K562 (cell line): ENCODE results near the gene ESRRG. TPM values are rescaled to one million over a fixed set of nuclear protein-coding genes. Genes with fewer than 3 reads are reported as not detected.

Experiments
- ARID3A ChIP-seq: IDR thresholded peaks from 2 replicates; pipeline ENCODE4 v1.6.1; 2012; ENCODE audit warnings: low read depth, low read length, improper control_type of control experiment, borderline replicate concordance
- CEBPG ChIP-seq, 3 experiments: fragments of 200-800 bp in 1 of 3; sonication (Bioruptor generic) in 1 of 3; sonication (generic) in 1 of 3; formaldehyde crosslinking in 1 of 3; IDR thresholded peaks in 2 of 3; conservative IDR thresholded peaks in 1 of 3; 2 replicates each; pipeline versions ENCODE4 v1.6.1 to v1.8.0; 2016 to 2022; ENCODE audit warnings: missing compliant biosample characterization in 2 of 3, missing genetic modification characterization in 2 of 3, mild to moderate bottlenecking in 1 of 3, missing genetic modification reagents in 1 of 3
- ETV1 ChIP-seq: fragments of 450-650 bp; conservative IDR thresholded peaks from 2 replicates; pipeline ENCODE4 v1.6.1; 2016; ENCODE audit warnings: missing genetic modification characterization, control low read depth, low read depth, missing compliant biosample characterization
- NFE2 ChIP-seq: IDR thresholded peaks from 2 replicates; pipeline ENCODE4 v1.6.1; 2014; ENCODE audit warnings: antibody characterized with exemption, low read depth
- NFIX ChIP-seq: fragments of 250-450 bp; sonication (Bioruptor Pico); IDR thresholded peaks from 2 replicates; pipeline ENCODE4 v1.4.0; 2020; ENCODE audit warnings: low read depth, mild to moderate bottlenecking, moderate library complexity
- TCF7L2 ChIP-seq: fragments of 150-350 bp; IDR thresholded peaks from 2 replicates; pipeline ENCODE4 v1.6.1; 2016; ENCODE audit warnings: low read depth, mild to moderate bottlenecking, low read length, moderate library complexity
- ZBTB43 ChIP-seq: sonication (generic); formaldehyde crosslinking; IDR thresholded peaks from 2 replicates; pipeline ENCODE4 v1.8.0; 2023; ENCODE audit warnings: mild to moderate bottlenecking, missing genetic modification reagents
- ZC3H8 ChIP-seq: fragments of 450-650 bp; IDR thresholded peaks from 2 replicates; pipeline ENCODE4 v1.6.1; 2017
- polyA plus RNA-seq, 8 experiments: library from polyadenylated mRNA; depleted of rRNA in 4 of 8; stranded (reverse) in 5 of 8; unstranded in 3 of 8; fragments of >200 nt; fragmentation: Nextera tagmentation in 2 of 8; fragmentation: Illumina TruSeq in 1 of 8; extraction: Ambion mirVana in 2 of 8; extraction: Trizol in 1 of 8; gene quantifications; 2 replicates each; pipeline versions ENCODE4 v1.2.1 to v1.2.3, GENCODE V29; 2011 to 2014; ENCODE audit warnings: inconsistent platforms in 1 of 8, missing spikeins in 1 of 8
- total RNA-seq, 7 experiments: library from RNA; depleted of rRNA in 6 of 7; stranded (reverse); fragments of >200 nt in 6 of 7; fragmentation: Illumina TruSeq in 2 of 7; extraction: Trizol in 2 of 7; gene quantifications; 2 replicates each; pipeline versions ENCODE4 v1.2.1 to v1.2.3, GENCODE V29; 2011 to 2021; ENCODE audit warnings: low replicate concordance in 1 of 7
- TF ChIP-seq, protein P1 (sequence below): fragments of 450-650 bp; formaldehyde crosslinking; IDR thresholded peaks from 2 replicates; pipeline ENCODE4 v1.4.0; 2022; ENCODE audit warnings: missing genetic modification characterization

Gene ESRRG
- total and polyA plus RNA-seq, 9 of the 15 experiments (the other 6 are each of a cell fraction or from before 2014, with no cell fraction given), result not detected

GRCh38 chr1:216641669-216642460, 81.4 kb downstream of the ESRRG start (continued):
- TF ChIP-seq ZBTB43 (CRISPR knock-in tag) (no peak), TCF7L2 (no peak), ARID3A (no peak), NFE2 (no peak), CEBPG (CRISPR knock-in tag; IDR thresholded peaks at IDR 0.05) (no peak), CEBPG (tag; conservative IDR thresholded peaks at IDR 0.05 in 1 of 2, IDR thresholded peaks at IDR 0.05 in 1 of 2) (no peak), ZC3H8 (no peak), NFIX (no peak), ETV1 (tag) (no peak)
- TF ChIP-seq, protein P1, sequence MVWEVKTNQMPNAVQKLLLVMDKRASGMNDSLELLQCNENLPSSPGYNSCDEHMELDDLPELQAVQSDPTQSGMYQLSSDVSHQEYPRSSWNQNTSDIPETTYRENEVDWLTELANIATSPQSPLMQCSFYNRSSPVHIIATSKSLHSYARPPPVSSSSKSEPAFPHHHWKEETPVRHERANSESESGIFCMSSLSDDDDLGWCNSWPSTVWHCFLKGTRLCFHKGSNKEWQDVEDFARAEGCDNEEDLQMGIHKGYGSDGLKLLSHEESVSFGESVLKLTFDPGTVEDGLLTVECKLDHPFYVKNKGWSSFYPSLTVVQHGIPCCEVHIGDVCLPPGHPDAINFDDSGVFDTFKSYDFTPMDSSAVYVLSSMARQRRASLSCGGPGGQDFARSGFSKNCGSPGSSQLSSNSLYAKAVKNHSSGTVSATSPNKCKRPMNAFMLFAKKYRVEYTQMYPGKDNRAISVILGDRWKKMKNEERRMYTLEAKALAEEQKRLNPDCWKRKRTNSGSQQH (CRISPR knock-in tag), result no peak
